AG04450 (cell line): ENCODE measurements around the gene OR2T34. TPM values are rescaled to one million over a fixed set of nuclear protein-coding genes. Genes with fewer than 3 reads are reported as not detected.
"Not testable (repeated sequence)": the region's sequence is repeated elsewhere in the genome, so short reads cannot be mapped to it uniquely, and the experiment has no call there.

ENCODE experiments used
- CTCF ChIA-PET: fragments of 300-600, 350-600 bp; formaldehyde crosslinking; extraction: SDS; loops from one replicate; lab custom pipeline; 2022; ENCODE audit warnings: antibody characterized with exemption, inconsistent platforms; lab: Charles Lee
- POLR2A ChIA-PET: fragments of 350-600 bp; formaldehyde crosslinking; extraction: SDS; loops from one replicate; lab custom pipeline; 2021; ENCODE audit warnings: antibody characterized with exemption, inconsistent platforms; lab: Yijun Ruan, JAX
- DNase-seq: peaks from one replicate; pipeline ENCODE4 v3.0.0-alpha.2; 2011; ENCODE audit warnings: low read depth, low spot score
- H3K27ac ChIP-seq: one replicate; pipeline ENCODE4 v1.5.1; 2012; ENCODE audit warnings: low read depth, low read length, control low read depth
- H3K27me3 ChIP-seq: one replicate; pipeline ENCODE4 v1.6.0; 2012; ENCODE audit warnings: low read length; ENCODE audit not compliant: control insufficient read depth, insufficient read depth
- H3K4me3 ChIP-seq: 2 replicates; pipeline ENCODE4 v1.5.1; 2011; ENCODE audit warnings: mild to moderate bottlenecking, low read depth, low read length, control low read depth
- H3K9me3 ChIP-seq: 2 replicates; pipeline ENCODE4 v1.5.1; 2012; ENCODE audit warnings: low read length; ENCODE audit not compliant: control insufficient read depth, insufficient read depth
- CTCF ChIP-seq: IDR thresholded peaks from 2 replicates; pipeline ENCODE4 v1.5.1; 2011; ENCODE audit warnings: low read depth, low read length, control low read depth, inconsistent platforms
- polyA minus RNA-seq: library from RNA; depleted of rRNA, polyadenylated mRNA; stranded (reverse); fragments of >200 nt; gene quantifications from 2 replicates; pipeline ENCODE4 v1.2.3, GENCODE V29; 2011; rRNA and poly(A)+ RNA removed
- polyA plus RNA-seq: library from polyadenylated mRNA; depleted of rRNA; stranded (reverse); fragments of >200 nt; gene quantifications from 2 replicates; pipeline ENCODE4 v1.2.3, GENCODE V29; 2011; rRNA removed

OR2T34 gene
- not detected in 2 replicates for polyA plus RNA-seq
- not detected in 2 replicates for polyA minus RNA-seq

GRCh38 chr1:248574657-248575056 lies at the start of gene OR2T34:
TSS of gene OR2T34 (minus strand) at chr1:248574757. CDS start at chr1:248574757, 0 bp downstream.
- H3K4me3 ChIP-seq, H3K27ac ChIP-seq, DNase-seq, POLR2A ChIA-PET, H3K27me3 ChIP-seq, H3K9me3 ChIP-seq, CTCF ChIA-PET: not testable (repeated sequence)

GRCh38 chr1:248622570-248623001 lies 48.0 kb upstream of the OR2T34 start:
- DNase-seq: no peak
- peak; percentile 10; the same call in 1 of the 2 replicates for TF ChIP-seq CTCF
- ChIA-PET CTCF (no interaction called here), POLR2A (no interaction called here)
- H3K27me3 ChIP-seq: no peaks in the 10 kb centered on the region
- no peak overlapping the region for H3K27ac ChIP-seq
- H3K9me3 ChIP-seq: no peaks in the 10 kb centered on the region
- no peak overlapping the region for H3K4me3 ChIP-seq

- no peak for TF ChIP-seq CTCF
- no peak for DNase-seq
- Histone ChIP-seq H3K27me3 (no peaks in the 10 kb centered on the region), H3K9me3 (no peaks in the 10 kb centered on the region), H3K27ac (no peak overlapping the region), H3K4me3 (no peak overlapping the region)
- ChIA-PET POLR2A (no interaction called here), CTCF (interaction anchor here (1.1 kb wide), 1 partner anchor 184 kb away, joined by 4 read pairs; no protein-coding TSS in a partner anchor)
Observed at GRCh38 chr1:248621770-248622169, 47.2 kb upstream of the OR2T34 start.

- no peak overlapping the region for H3K4me3 ChIP-seq
- no peaks in the 10 kb centered on the region for H3K9me3 ChIP-seq
- ChIA-PET CTCF (no interaction called here), POLR2A (no interaction called here)
- DNase-seq: no peak
- TF ChIP-seq CTCF: peak; percentile 22; the same call in 1 of the 2 replicates
- no peaks in the 10 kb centered on the region for H3K27me3 ChIP-seq
- H3K27ac ChIP-seq: no peak overlapping the region
Observed at GRCh38 chr1:248618878-248619277, 44.3 kb upstream of the OR2T34 start.

- Histone ChIP-seq H3K27ac (no peak overlapping the region), H3K4me3 (no peak overlapping the region), H3K9me3 (no peaks in the 10 kb centered on the region; the same call in 1 of the 2 replicates), H3K27me3 (no peaks in the 10 kb centered on the region)
- no peak for TF ChIP-seq CTCF
- CTCF ChIA-PET: no interaction called here
- POLR2A ChIA-PET: no interaction called here
- no peak for DNase-seq
Observed at GRCh38 chr1:248618119-248618518, 43.6 kb upstream of the OR2T34 start.
